ENCODE measurements around the gene CNOT6L.
"Not testable (repeated sequence)": the region's sequence is repeated elsewhere in the genome, so short reads cannot be mapped to it uniquely, and the experiment has no call there.

Gene CNOT6L

GRCh38 chr4:77742054-77742453 lies 77.1 kb downstream of the CNOT6L start:
- no peak for TF ChIP-seq CTCF (IDR thresholded peaks at IDR 0.05; ENCODE audit: low read depth, low read length)
- no peak overlapping the region for H3K4me3 ChIP-seq (replicated peaks in 1 of 2; ENCODE audit: low read depth in 2 of 2, low read length in 2 of 2)
- peak; percentile 47 to 65 for DNase-seq (ENCODE audit: low read depth in 2 of 2)

DNA sequence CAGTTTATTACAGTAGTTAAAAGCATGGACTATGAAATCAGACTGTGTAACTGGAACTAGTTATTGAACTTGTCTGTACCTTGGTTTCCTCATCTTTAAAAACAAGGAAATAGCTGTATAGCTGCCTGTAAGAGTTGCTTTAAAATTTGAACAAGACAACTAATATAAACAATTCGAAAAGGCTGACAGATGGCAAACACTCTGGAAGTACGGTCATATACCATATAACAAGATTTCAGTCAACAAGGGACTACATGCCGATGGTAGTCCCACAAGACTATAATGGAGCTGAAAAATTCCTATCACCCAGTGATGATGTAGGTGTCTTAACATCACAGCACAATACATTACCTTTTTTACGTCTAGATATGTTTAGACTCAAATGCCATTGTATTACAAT lies 78.7 kb downstream of the CNOT6L start:
- no peak for DNase-seq (ENCODE audit: low read depth in 2 of 2)
- no peak for TF ChIP-seq CTCF (IDR thresholded peaks at IDR 0.05; ENCODE audit: low read depth, low read length)
- no peak overlapping the region for H3K4me3 ChIP-seq (replicated peaks in 1 of 2; ENCODE audit: low read depth in 2 of 2, low read length in 2 of 2)

- TF ChIP-seq CTCF (IDR thresholded peaks at IDR 0.05; ENCODE audit: low read depth, low read length): no peak
- DNase-seq (ENCODE audit: low read depth in 2 of 2): peak; percentile 55 to 64
- H3K4me3 ChIP-seq (replicated peaks in 1 of 2; ENCODE audit: low read depth in 2 of 2, low read length in 2 of 2): no peak overlapping the region
Measured at GRCh38 chr4:77734928-77735327, 84.2 kb downstream of the CNOT6L start.

DNA sequence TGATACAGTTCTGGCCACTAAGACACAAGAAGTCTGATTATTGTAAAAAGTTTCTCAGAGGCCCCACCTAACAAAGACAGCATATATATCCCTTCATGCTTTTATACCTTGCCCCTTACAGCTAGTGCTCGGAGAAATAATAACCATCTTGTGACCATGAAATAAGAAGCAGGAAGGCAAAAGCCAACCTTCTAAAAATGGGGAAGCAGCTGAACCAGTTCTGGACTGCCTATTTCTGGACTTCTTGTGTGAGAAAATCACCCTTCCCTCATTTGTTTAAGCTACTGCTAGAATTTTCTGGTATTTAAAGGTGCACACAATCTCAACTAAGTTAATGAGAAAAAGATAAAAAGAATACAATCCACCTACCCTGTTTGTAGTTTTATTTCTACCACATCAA lies 87.5 kb downstream of the CNOT6L start:
- TF ChIP-seq CTCF (IDR thresholded peaks at IDR 0.05; ENCODE audit: low read depth, low read length): no peak
- H3K4me3 ChIP-seq (replicated peaks in 1 of 2; ENCODE audit: low read depth in 2 of 2, low read length in 2 of 2): no peak overlapping the region

GRCh38 chr4:77728420-77728819 lies 90.7 kb downstream of the CNOT6L start:
- no peak for DNase-seq (ENCODE audit: low read depth in 2 of 2)
- TF ChIP-seq CTCF (IDR thresholded peaks at IDR 0.05; ENCODE audit: low read depth, low read length): peak; percentile 7
- no peak overlapping the region for H3K4me3 ChIP-seq (replicated peaks in 1 of 2; ENCODE audit: low read depth in 2 of 2, low read length in 2 of 2)

More for the DNA sequence above, 87.5 kb downstream of the CNOT6L start:
- no peak for DNase-seq (ENCODE audit: low read depth in 2 of 2)

- no peak overlapping the region for H3K4me3 ChIP-seq (replicated peaks in 1 of 2; ENCODE audit: low read depth in 2 of 2, low read length in 2 of 2)
- DNase-seq (ENCODE audit: low read depth in 2 of 2): no peak
- TF ChIP-seq CTCF (IDR thresholded peaks at IDR 0.05; ENCODE audit: low read depth, low read length): no peak
Measured at GRCh38 chr4:77721073-77721472, 98.1 kb downstream of the CNOT6L start.

DNA sequence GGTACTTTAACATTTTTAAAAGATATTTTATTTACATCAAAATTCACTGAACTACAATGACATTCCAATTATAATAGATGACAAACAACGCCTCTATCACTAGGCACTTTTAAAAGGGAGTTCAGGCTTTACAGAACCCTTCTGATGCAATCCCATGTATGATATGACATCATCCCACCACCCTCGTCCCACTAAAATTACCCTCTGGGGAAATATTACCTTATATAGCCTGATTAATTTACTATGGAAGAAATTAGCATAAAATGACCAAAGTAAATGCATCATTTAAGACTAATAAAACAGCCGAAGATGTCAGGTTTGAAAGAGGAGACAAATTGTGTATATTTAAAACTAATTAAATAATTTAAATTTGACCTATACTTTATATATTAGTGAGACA lies 100.7 kb downstream of the CNOT6L start:
- H3K4me3 ChIP-seq (replicated peaks in 1 of 2; ENCODE audit: low read depth in 2 of 2, low read length in 2 of 2): not testable (repeated sequence)
- peak in 1 of 2 donors; percentile 6 for DNase-seq (ENCODE audit: low read depth in 2 of 2)

All from cardiac fibroblast (primary cell).